Measurements from ENCODE around the gene UBQLN4. TPM values are rescaled to one million over a fixed set of nuclear protein-coding genes. Genes with fewer than 3 reads are reported as not detected.

UBQLN4 gene
- total RNA-seq, 1 donor from 2014 or later: 29.1 TPM

- DNase-seq: no peak
These were observed 41.4 kb downstream of the UBQLN4 start for GRCh38 chr1:156012051-156012817.

- DNase-seq: no peak
These were observed 44.2 kb downstream of the UBQLN4 start for GRCh38 chr1:156009404-156009803.

GRCh38 chr1:156006666-156007376 is 46.8 kb downstream of the UBQLN4 start:
- DNase-seq: peak; percentile 24

GRCh38 chr1:156004843-156005584 is 48.6 kb downstream of the UBQLN4 start:
- peak; percentile 26 for DNase-seq

GRCh38 chr1:156003923-156004188 is 49.7 kb downstream of the UBQLN4 start:
- DNase-seq: no peak

- DNase-seq: no peak
These were observed 51.2 kb downstream of the UBQLN4 start for GRCh38 chr1:156002188-156002911.

- DNase-seq: no peak
These were observed 51.9 kb downstream of the UBQLN4 start for GRCh38 chr1:156001662-156002171.

GRCh38 chr1:156001021-156001661 is 52.5 kb downstream of the UBQLN4 start:
- no peak for DNase-seq

- DNase-seq: no peak
These were observed 53.6 kb downstream of the UBQLN4 start for GRCh38 chr1:155999964-156000363.

- no peak for DNase-seq
These were observed 57.4 kb downstream of the UBQLN4 start for GRCh38 chr1:155996166-155996565.

GRCh38 chr1:155993595-155993994 is 60.0 kb downstream of the UBQLN4 start:
- no peak for DNase-seq

GRCh38 chr1:155990005-155990739 is 63.4 kb downstream of the UBQLN4 start:
- no peak for DNase-seq

- peak; percentile 91 for DNase-seq
These were observed 64.2 kb downstream of the UBQLN4 start for GRCh38 chr1:155989242-155990004.

Other genes with a start within 250 kb of the UBQLN4 start
- gene GON4L, start 196.6 kb downstream of the UBQLN4 start, total RNA-seq: 41.3 TPM
- gene SYT11, start 194.2 kb downstream of the UBQLN4 start, total RNA-seq: 26.2 TPM
- gene RIT1, start 142.4 kb downstream of the UBQLN4 start, total RNA-seq: 32.6 TPM
- 52.4 TPM for gene KHDC4, start 119.4 kb downstream of the UBQLN4 start, total RNA-seq
- not detected for gene RXFP4, start 112.2 kb downstream of the UBQLN4 start, total RNA-seq
- 115 TPM for gene ARHGEF2, start 75.3 kb downstream of the UBQLN4 start, total RNA-seq
- gene SSR2, start 32.8 kb downstream of the UBQLN4 start, total RNA-seq: 282 TPM
- gene LAMTOR2, start 984 bp upstream of the UBQLN4 start, total RNA-seq: 31.8 TPM
- 13.3 TPM for gene RAB25, start 7.4 kb upstream of the UBQLN4 start, total RNA-seq
- 4.0 TPM for gene MEX3A, start 28.7 kb upstream of the UBQLN4 start, total RNA-seq
- 721 TPM for gene LMNA, start 60.9 kb upstream of the UBQLN4 start, total RNA-seq
- 5.5 TPM for gene SEMA4A, start 99.8 kb upstream of the UBQLN4 start, total RNA-seq
- 9.4 TPM for gene SLC25A44, start 140.3 kb upstream of the UBQLN4 start, total RNA-seq
- 49.7 TPM for gene PMF1, start 159.2 kb upstream of the UBQLN4 start, total RNA-seq
- gene BGLAP, start 188.4 kb upstream of the UBQLN4 start, total RNA-seq: 1.0 TPM
- 1.0 TPM for gene PAQR6, start 194.3 kb upstream of the UBQLN4 start, total RNA-seq
- 52.1 TPM for gene SMG5, start 229.0 kb upstream of the UBQLN4 start, total RNA-seq
- gene TMEM79, start 230.5 kb upstream of the UBQLN4 start, total RNA-seq: 6.1 TPM
- gene GLMP, start 241.9 kb upstream of the UBQLN4 start, total RNA-seq: 13.1 TPM
- gene VHLL, start 245.5 kb upstream of the UBQLN4 start, total RNA-seq: not detected

All from tongue (tissue), 2 donors.